GM12891 (cell line): ENCODE data around the gene GPC3.

Experiments
- PAX5 ChIP-seq: IDR thresholded peaks from 2 replicates; pipeline ENCODE4 v1.6.1; 2011; ENCODE audit warnings: low read length, moderate library complexity, mild to moderate bottlenecking; ENCODE audit not compliant: insufficient read depth, severe bottlenecking
- POLR2A ChIP-seq: IDR thresholded peaks from 2 replicates; pipeline ENCODE4 v1.6.1; 2011; ENCODE audit warnings: low read depth, low read length, control low read depth
- POLR2AphosphoS5 ChIP-seq: IDR thresholded peaks from 2 replicates; pipeline ENCODE4 v1.6.1; 2011; ENCODE audit warnings: low read depth, low read length, control low read depth
- POU2F2 ChIP-seq: IDR thresholded peaks from 2 replicates; pipeline ENCODE4 v1.6.1; 2011; ENCODE audit warnings: low read depth, mild to moderate bottlenecking, control low read depth, low read length, moderate library complexity
- TAF1 ChIP-seq: IDR thresholded peaks from 2 replicates; pipeline ENCODE4 v1.6.1; 2011; ENCODE audit warnings: low read depth, low read length, control low read depth

- TF ChIP-seq POLR2A (no peak), POLR2AphosphoS5 (no peak), POU2F2 (no peak), TAF1 (no peak), PAX5 (no peak)
Observed at GRCh38 chrX:133706890-133707289, 278.5 kb downstream of the GPC3 start.
